ENCODE data around the gene ST6GAL1. TPM values are rescaled to one million over a fixed set of nuclear protein-coding genes. Genes with fewer than 3 reads are reported as not detected.

ST6GAL1 gene
- polyA plus RNA-seq, 3 donors, result 19.0 to 24.4 (median 20.5) TPM

- Histone ChIP-seq H3K79me2 (ENCODE audit: insufficient read depth, low read length) (no peaks in the 10 kb centered on the region), H3K4me3 (replicated peaks in 1 of 3; ENCODE audit: low read depth in 2 of 3, low read length in 3 of 3) (no peak overlapping the region), H3K9ac (ENCODE audit: insufficient read depth, low read length, poor library complexity, severe bottlenecking) (no peak overlapping the region), H3K9me3 (replicated peaks in 1 of 2; ENCODE audit: control insufficient read depth in 1 of 2, insufficient read depth in 1 of 2, low read length in 2 of 2) (no peaks in the 10 kb centered on the region), H3K4me1 (ENCODE audit: control insufficient read depth in 1 of 2, insufficient read depth in 2 of 2, low read length in 2 of 2) (peaks cover 8 to 10% of the 10 kb centered on the region in 2 donors), H4K20me1 (ENCODE audit: insufficient read depth, low read length) (no peaks in the 10 kb centered on the region), H2AFZ (ENCODE audit: insufficient read depth, low read depth, low read length, poor library complexity, severe bottlenecking) (no peak overlapping the region), H3K4me2 (replicated peaks; ENCODE audit: extremely low read depth, low read length, poor library complexity, severe bottlenecking) (no peak overlapping the region), H3K27me3 (ENCODE audit: control insufficient read depth in 2 of 2, insufficient read depth in 2 of 2, low read length in 2 of 2) (no peaks in the 10 kb centered on the region), H3K36me3 (replicated peaks in 1 of 2; ENCODE audit: control insufficient read depth in 1 of 2, insufficient read depth in 2 of 2, low read length in 2 of 2) (no peaks in the 10 kb centered on the region), H3K27ac (ENCODE audit: low read depth in 1 of 2, low read length in 2 of 2) (no peak overlapping the region)
- TF ChIP-seq CTCF (IDR thresholded peaks at IDR 0.05), result no peak
- H3K27me3 Mint-ChIP-seq (ENCODE audit: low read depth in 3 of 3), result peaks cover 0 to 2% (median 0%) of the 10 kb centered on the region in 3 donors
- DNase-seq, result no peak
- H3K4me1 Mint-ChIP-seq, result peaks cover 12% of the 10 kb centered on the region
- H3K27ac Mint-ChIP-seq, result no peak overlapping the region
- intact Hi-C loops (cut with micrococcal nuclease), result no loop called here
- H3K4me3 Mint-ChIP-seq, result no peak overlapping the region
- no peaks in the 10 kb centered on the region for H3K9me3 Mint-ChIP-seq
- no peaks in the 10 kb centered on the region for H3K36me3 Mint-ChIP-seq
- WGBS (ENCODE audit: insufficient coverage), result no CpG with 5 or more reads among the region's 4 CpGs
These were observed 10.0 kb upstream of the ST6GAL1 start for GRCh38 chr3:186920301-186920700.

- no peak for DNase-seq
- Histone ChIP-seq H3K9ac (ENCODE audit: insufficient read depth, low read length, poor library complexity, severe bottlenecking) (no peak overlapping the region), H3K27ac (ENCODE audit: low read depth in 1 of 2, low read length in 2 of 2) (no peak overlapping the region), H2AFZ (ENCODE audit: insufficient read depth, low read depth, low read length, poor library complexity, severe bottlenecking) (no peak overlapping the region), H3K4me2 (replicated peaks; ENCODE audit: extremely low read depth, low read length, poor library complexity, severe bottlenecking) (no peak overlapping the region), H3K4me3 (replicated peaks in 1 of 3; ENCODE audit: low read depth in 2 of 3, low read length in 3 of 3) (no peak overlapping the region), H3K36me3 (replicated peaks in 1 of 2; ENCODE audit: control insufficient read depth in 1 of 2, insufficient read depth in 2 of 2, low read length in 2 of 2) (no peaks in the 10 kb centered on the region), H3K27me3 (ENCODE audit: control insufficient read depth in 2 of 2, insufficient read depth in 2 of 2, low read length in 2 of 2) (no peaks in the 10 kb centered on the region), H3K4me1 (ENCODE audit: control insufficient read depth in 1 of 2, insufficient read depth in 2 of 2, low read length in 2 of 2) (peaks cover 8 to 9% of the 10 kb centered on the region in 2 donors), H3K79me2 (ENCODE audit: insufficient read depth, low read length) (no peaks in the 10 kb centered on the region), H3K9me3 (replicated peaks in 1 of 2; ENCODE audit: control insufficient read depth in 1 of 2, insufficient read depth in 1 of 2, low read length in 2 of 2) (no peaks in the 10 kb centered on the region), H4K20me1 (ENCODE audit: insufficient read depth, low read length) (no peaks in the 10 kb centered on the region)
- H3K4me1 Mint-ChIP-seq, result peaks cover 8% of the 10 kb centered on the region
- intact Hi-C loops (cut with micrococcal nuclease), result no loop called here
- H3K9me3 Mint-ChIP-seq, result no peaks in the 10 kb centered on the region
- TF ChIP-seq CTCF (IDR thresholded peaks at IDR 0.05), result no peak
- H3K4me3 Mint-ChIP-seq, result no peak overlapping the region
- WGBS (ENCODE audit: insufficient coverage), result no CpG with 5 or more reads among the region's 1 CpG
- H3K27ac Mint-ChIP-seq, result no peak overlapping the region
- no peaks in the 10 kb centered on the region for H3K36me3 Mint-ChIP-seq
- H3K27me3 Mint-ChIP-seq (ENCODE audit: low read depth in 3 of 3), result peaks cover 0 to 6% (median 2%) of the 10 kb centered on the region in 3 donors
These were observed 9.5 kb upstream of the ST6GAL1 start for GRCh38 chr3:186920796-186921195.
